ENCODE data around the gene MYOCOS.

The MYOCOS gene, protein sequence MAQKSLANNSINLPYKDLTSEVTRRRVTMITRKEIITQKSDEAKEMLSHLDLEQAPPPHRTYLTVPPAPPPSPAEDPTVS

DNA sequence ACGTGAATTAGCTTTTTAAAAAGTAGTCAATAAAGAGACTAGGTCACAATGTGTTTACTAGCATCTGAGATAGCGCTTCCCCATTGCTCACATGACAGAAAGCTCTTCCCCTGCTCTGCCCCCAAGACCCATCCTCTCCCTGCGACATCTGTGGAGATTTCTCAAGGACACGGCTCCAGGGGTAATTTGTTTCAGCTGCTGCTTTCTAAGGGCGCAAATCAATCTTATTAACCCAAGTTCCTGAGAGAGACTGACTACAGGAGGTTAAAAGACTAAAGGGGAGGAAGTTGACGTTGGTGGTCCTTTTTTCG lies at the start of gene MYOCOS:
Gene MYOCOS, plus strand, starts transcription at position 92 of the 311 bp plus-strand sequence. CDS start 1,641 bp downstream, outside the sequence.
- H3K27ac ChIP-seq = no peak within 1 kb of the TSS
- TF ChIP-seq, protein P1, sequence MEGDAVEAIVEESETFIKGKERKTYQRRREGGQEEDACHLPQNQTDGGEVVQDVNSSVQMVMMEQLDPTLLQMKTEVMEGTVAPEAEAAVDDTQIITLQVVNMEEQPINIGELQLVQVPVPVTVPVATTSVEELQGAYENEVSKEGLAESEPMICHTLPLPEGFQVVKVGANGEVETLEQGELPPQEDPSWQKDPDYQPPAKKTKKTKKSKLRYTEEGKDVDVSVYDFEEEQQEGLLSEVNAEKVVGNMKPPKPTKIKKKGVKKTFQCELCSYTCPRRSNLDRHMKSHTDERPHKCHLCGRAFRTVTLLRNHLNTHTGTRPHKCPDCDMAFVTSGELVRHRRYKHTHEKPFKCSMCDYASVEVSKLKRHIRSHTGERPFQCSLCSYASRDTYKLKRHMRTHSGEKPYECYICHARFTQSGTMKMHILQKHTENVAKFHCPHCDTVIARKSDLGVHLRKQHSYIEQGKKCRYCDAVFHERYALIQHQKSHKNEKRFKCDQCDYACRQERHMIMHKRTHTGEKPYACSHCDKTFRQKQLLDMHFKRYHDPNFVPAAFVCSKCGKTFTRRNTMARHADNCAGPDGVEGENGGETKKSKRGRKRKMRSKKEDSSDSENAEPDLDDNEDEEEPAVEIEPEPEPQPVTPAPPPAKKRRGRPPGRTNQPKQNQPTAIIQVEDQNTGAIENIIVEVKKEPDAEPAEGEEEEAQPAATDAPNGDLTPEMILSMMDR (conservative IDR thresholded peaks at IDR 0.05) = no peak
- TF ChIP-seq ZFX (IDR thresholded peaks at IDR 0.05) = no peak

DNA sequence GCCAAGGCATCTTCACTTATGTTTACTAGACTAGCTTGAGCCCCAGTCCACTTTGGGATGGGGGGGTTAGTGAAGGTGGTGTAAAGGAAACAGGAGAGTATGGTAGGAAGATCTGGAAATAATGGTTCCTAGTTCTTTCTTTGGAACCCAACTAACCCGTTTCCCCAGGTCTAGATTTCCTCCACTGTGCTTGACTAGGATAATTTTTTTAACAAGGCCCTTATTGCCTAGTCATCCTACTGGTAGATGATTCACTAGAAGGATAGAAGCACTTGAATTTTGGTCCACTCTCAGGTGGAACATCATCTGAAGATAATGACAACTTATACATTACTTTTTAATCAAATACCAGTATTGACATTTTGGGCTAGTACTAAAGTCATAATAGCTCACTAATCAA lies 45.9 kb upstream of the MYOCOS start:
- H3K27ac ChIP-seq = no peak overlapping the region
- TF ChIP-seq ZFX (IDR thresholded peaks at IDR 0.05) = no peak
- TF ChIP-seq, protein P1 (conservative IDR thresholded peaks at IDR 0.05) = no peak

DNA sequence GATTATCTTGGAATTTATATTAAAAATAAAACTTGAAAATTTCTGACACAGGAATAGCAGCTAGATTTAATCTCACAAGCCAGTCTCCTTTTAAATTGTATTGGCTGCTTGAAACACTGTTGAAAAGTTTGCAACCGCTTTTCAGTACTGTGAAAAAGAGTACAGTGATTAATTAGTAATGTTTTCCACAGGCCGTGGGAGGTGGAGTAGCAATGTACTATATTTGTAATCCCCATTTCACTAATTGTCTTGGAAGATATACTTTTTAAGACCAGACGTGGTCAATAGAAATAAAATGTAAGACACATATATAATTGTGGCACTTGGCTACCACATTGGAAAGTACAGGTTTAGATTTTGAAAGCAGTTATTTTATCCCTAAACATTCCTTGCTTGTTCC lies 40.8 kb upstream of the MYOCOS start:
- H3K27ac ChIP-seq = no peak overlapping the region
- TF ChIP-seq, protein P1 (conservative IDR thresholded peaks at IDR 0.05) = no peak
- TF ChIP-seq ZFX (IDR thresholded peaks at IDR 0.05) = no peak

DNA sequence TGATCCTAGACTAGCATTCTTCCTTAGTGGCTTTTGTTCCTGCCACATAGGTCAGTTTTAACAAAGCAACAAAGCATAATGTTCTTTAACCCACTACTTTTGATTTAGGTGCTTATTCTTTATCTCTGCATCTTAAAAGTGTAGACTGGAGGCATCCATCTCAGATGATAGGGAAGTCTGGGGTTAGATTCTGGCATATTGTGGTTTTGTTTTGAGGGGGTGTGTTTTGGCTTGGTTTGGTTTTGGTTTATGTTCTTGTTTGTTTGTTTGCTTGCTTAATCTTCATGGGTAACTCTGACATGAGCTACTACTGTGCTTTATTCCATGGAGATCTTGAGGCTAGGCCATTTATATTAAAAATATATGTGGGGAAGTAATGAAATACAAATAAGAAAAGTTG lies 40.3 kb upstream of the MYOCOS start:
- no peak overlapping the region for H3K27ac ChIP-seq
- TF ChIP-seq, protein P1 (conservative IDR thresholded peaks at IDR 0.05) = no peak
- no peak for TF ChIP-seq ZFX (IDR thresholded peaks at IDR 0.05)

DNA sequence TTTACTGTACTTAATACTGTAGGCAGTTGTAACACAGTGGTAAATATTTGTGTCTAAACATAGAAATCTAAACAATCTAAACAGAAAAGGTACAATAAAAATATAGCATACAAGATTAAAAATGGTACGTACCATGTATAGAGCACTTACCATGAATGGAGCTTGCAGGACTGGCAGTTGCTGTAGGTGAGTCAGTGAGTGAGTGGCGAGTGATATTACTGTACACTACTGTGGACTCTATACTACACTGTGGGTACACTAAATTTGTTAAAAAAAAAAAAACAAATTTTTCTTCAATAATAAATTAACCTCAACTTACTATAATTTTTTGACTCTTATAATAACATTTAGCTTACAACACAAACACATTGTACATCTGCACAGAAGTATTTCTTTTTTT lies 39.5 kb upstream of the MYOCOS start:
- no peak overlapping the region for H3K27ac ChIP-seq

DNA sequence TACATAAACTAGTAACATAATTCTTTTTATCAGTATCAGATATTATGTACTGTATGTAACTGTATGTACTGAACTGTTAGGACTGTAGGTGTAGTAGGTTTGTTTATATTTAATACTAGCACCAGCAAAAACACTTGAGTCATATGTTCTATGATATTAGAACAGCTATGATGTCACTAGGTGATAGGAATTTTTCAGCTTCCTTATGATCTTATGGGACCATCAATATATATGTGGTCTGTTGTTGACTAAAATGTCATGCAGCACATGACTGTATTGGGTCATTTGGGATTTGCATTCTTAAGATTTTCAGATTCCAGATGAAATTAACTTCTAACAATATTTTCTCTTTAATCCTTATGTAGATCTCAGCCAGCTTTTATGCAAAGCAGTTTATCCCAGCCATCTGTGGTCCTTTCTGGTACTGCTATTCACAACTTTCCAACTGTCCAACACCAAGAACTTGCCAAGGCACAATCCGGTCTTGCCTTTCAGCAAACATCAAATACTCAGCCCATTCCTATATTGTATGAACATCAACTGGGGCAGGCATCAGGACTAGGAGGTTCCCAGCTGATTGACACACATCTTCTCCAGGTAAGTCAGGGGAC lies 38.3 kb upstream of the MYOCOS start:
- H3K27ac ChIP-seq = no peak overlapping the region
- no peak for TF ChIP-seq ZFX (IDR thresholded peaks at IDR 0.05)
- TF ChIP-seq, protein P1 (conservative IDR thresholded peaks at IDR 0.05) = no peak

More for the DNA sequence above, 39.5 kb upstream of the MYOCOS start:
- TF ChIP-seq, protein P1 (conservative IDR thresholded peaks at IDR 0.05) = no peak
- TF ChIP-seq ZFX (IDR thresholded peaks at IDR 0.05) = no peak

DNA sequence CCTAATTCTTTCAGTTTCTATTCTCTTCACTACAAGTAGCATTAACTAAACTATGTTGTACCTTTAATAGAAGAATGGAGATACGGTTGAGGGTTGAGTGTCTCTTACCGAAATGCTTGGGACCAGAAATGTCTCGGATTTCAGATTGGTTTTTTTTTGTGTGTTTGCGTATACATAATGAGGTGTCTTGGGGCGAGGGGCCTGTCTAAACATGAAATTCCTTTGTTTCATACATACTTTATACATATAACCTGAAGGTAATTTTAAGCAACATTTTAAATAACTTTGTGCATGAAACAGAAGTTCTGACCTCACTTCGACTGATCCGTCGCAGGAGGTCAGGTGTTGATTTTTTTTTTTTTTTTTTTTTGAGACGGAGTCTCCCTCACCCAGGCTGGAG lies 36.3 kb upstream of the MYOCOS start:
- H3K27ac ChIP-seq = no peak overlapping the region
- TF ChIP-seq, protein P1 (conservative IDR thresholded peaks at IDR 0.05) = no peak
- TF ChIP-seq ZFX (IDR thresholded peaks at IDR 0.05) = no peak

Measured in C4-2B (cell line).